ENCODE results near the gene BCL2L14. TPM values are rescaled to one million over a fixed set of nuclear protein-coding genes. Genes with fewer than 3 reads are reported as not detected.

Gene BCL2L14
- total RNA-seq, 1 experiment from 2014 or later: 0.90 TPM

DNA sequence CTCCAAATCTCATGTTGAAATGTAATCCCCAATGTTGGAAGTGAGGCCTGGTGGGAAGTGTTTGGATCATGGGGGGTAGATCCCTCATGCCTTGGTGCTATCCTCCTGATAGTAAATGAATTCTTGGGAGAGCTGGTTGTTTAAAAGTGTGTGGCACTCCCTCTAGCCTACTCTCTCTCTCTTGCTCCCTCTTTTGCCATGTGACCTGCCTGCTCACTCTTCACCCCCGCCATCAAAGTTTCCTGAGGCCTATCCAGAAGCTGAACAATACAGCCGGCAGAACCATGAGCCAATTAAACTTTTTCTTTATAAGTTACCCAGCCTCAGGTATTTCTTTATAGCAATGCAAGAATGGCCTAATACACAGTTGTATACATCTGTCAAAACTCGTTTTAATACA is 62.5 kb downstream of the BCL2L14 start:
- Mint-ChIP-seq H3K36me3 (peaks cover 43% of the 10 kb centered on the region), H3K4me3 (no peak overlapping the region), H3K9me3 (no peaks in the 10 kb centered on the region), H3K4me1 (0 out of 2 replicates have a peak, but pooled peaks cover 3% of the 10 kb centered on the region), H3K27ac (no peak overlapping the region), H3K27me3 (ENCODE audit: low read depth) (no peaks in the 10 kb centered on the region)
- DNase-seq (ENCODE audit: low spot score) (no peak), ATAC-seq (peak; percentile 63)
- TF ChIP-seq, protein P1, sequence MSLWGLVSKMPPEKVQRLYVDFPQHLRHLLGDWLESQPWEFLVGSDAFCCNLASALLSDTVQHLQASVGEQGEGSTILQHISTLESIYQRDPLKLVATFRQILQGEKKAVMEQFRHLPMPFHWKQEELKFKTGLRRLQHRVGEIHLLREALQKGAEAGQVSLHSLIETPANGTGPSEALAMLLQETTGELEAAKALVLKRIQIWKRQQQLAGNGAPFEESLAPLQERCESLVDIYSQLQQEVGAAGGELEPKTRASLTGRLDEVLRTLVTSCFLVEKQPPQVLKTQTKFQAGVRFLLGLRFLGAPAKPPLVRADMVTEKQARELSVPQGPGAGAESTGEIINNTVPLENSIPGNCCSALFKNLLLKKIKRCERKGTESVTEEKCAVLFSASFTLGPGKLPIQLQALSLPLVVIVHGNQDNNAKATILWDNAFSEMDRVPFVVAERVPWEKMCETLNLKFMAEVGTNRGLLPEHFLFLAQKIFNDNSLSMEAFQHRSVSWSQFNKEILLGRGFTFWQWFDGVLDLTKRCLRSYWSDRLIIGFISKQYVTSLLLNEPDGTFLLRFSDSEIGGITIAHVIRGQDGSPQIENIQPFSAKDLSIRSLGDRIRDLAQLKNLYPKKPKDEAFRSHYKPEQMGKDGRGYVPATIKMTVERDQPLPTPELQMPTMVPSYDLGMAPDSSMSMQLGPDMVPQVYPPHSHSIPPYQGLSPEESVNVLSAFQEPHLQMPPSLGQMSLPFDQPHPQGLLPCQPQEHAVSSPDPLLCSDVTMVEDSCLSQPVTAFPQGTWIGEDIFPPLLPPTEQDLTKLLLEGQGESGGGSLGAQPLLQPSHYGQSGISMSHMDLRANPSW (CRISPR knock-in tag; conservative IDR thresholded peaks at IDR 0.05; ENCODE audit: low read depth): no peak
- no peak for TF ChIP-seq ZBTB21 (CRISPR knock-in tag; IDR thresholded peaks at IDR 0.05; ENCODE audit: borderline replicate concordance)
- TF ChIP-seq, protein P2, sequence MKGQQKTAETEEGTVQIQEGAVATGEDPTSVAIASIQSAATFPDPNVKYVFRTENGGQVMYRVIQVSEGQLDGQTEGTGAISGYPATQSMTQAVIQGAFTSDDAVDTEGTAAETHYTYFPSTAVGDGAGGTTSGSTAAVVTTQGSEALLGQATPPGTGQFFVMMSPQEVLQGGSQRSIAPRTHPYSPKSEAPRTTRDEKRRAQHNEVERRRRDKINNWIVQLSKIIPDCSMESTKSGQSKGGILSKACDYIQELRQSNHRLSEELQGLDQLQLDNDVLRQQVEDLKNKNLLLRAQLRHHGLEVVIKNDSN (CRISPR knock-in tag; IDR thresholded peaks at IDR 0.05): peak; percentile 61
- TF ChIP-seq, protein P3, sequence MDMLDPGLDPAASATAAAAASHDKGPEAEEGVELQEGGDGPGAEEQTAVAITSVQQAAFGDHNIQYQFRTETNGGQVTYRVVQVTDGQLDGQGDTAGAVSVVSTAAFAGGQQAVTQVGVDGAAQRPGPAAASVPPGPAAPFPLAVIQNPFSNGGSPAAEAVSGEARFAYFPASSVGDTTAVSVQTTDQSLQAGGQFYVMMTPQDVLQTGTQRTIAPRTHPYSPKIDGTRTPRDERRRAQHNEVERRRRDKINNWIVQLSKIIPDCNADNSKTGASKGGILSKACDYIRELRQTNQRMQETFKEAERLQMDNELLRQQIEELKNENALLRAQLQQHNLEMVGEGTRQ (CRISPR knock-in tag; IDR thresholded peaks at IDR 0.05): peak; percentile 79
- CTCF ChIA-PET: interaction anchor here (1.0 kb wide), 2 partner anchors 97 to 100 kb away, joined by 3 to 5 read pairs; no protein-coding TSS in a partner anchor
- POLR2A ChIA-PET: interaction anchor here (0.6 kb wide), 1 partner anchor 376 kb away, joined by 3 read pairs; no protein-coding TSS in a partner anchor

DNA sequence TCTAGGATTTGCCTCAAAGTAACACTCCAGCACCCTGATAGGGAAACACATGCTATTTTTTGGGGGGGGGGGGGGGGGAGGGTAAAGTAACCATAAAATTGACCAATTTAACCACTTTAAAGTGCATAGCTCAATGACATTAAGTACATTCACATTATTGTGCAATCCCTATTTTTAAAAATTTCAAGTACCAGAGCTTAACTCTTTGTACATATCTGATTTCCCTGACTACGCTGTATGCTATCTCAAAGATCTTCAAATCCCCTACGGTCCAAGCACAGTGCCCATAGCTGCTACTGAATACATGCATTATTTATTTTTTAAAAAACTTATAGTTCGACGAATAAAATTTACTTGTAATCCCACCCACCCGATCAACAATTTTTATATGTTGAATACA is 63.0 kb downstream of the BCL2L14 start:
- TF ChIP-seq, protein P4, sequence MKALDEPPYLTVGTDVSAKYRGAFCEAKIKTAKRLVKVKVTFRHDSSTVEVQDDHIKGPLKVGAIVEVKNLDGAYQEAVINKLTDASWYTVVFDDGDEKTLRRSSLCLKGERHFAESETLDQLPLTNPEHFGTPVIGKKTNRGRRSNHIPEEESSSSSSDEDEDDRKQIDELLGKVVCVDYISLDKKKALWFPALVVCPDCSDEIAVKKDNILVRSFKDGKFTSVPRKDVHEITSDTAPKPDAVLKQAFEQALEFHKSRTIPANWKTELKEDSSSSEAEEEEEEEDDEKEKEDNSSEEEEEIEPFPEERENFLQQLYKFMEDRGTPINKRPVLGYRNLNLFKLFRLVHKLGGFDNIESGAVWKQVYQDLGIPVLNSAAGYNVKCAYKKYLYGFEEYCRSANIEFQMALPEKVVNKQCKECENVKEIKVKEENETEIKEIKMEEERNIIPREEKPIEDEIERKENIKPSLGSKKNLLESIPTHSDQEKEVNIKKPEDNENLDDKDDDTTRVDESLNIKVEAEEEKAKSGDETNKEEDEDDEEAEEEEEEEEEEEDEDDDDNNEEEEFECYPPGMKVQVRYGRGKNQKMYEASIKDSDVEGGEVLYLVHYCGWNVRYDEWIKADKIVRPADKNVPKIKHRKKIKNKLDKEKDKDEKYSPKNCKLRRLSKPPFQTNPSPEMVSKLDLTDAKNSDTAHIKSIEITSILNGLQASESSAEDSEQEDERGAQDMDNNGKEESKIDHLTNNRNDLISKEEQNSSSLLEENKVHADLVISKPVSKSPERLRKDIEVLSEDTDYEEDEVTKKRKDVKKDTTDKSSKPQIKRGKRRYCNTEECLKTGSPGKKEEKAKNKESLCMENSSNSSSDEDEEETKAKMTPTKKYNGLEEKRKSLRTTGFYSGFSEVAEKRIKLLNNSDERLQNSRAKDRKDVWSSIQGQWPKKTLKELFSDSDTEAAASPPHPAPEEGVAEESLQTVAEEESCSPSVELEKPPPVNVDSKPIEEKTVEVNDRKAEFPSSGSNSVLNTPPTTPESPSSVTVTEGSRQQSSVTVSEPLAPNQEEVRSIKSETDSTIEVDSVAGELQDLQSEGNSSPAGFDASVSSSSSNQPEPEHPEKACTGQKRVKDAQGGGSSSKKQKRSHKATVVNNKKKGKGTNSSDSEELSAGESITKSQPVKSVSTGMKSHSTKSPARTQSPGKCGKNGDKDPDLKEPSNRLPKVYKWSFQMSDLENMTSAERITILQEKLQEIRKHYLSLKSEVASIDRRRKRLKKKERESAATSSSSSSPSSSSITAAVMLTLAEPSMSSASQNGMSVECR (CRISPR knock-in tag; IDR thresholded peaks at IDR 0.05; ENCODE audit: borderline replicate concordance): no peak
- TF ChIP-seq MYBL2 (CRISPR knock-in tag; IDR thresholded peaks at IDR 0.05): no peak
- TF ChIP-seq CREB1 (CRISPR knock-in tag; IDR thresholded peaks at IDR 0.05): no peak
- TF ChIP-seq, protein P5, sequence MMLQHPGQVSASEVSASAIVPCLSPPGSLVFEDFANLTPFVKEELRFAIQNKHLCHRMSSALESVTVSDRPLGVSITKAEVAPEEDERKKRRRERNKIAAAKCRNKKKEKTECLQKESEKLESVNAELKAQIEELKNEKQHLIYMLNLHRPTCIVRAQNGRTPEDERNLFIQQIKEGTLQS (CRISPR knock-in tag; conservative IDR thresholded peaks at IDR 0.05): no peak
- no peak for TF ChIP-seq OVOL2 (CRISPR knock-in tag; IDR thresholded peaks at IDR 0.05; ENCODE audit: borderline replicate concordance)
- TF ChIP-seq SMAD3 (CRISPR knock-in tag; IDR thresholded peaks at IDR 0.05; ENCODE audit: borderline replicate concordance): no peak
- TF ChIP-seq, protein P6, sequence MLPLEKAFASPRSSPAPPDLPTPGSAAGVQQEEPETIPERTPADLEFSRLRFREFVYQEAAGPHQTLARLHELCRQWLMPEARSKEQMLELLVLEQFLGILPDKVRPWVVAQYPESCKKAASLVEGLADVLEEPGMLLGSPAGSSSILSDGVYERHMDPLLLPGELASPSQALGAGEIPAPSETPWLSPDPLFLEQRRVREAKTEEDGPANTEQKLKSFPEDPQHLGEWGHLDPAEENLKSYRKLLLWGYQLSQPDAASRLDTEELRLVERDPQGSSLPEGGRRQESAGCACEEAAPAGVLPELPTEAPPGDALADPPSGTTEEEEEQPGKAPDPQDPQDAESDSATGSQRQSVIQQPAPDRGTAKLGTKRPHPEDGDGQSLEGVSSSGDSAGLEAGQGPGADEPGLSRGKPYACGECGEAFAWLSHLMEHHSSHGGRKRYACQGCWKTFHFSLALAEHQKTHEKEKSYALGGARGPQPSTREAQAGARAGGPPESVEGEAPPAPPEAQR (CRISPR knock-in tag; IDR thresholded peaks at IDR 0.05): no peak
- TF ChIP-seq ZNF121 (CRISPR knock-in tag; IDR thresholded peaks at IDR 0.05): no peak
- no peak for TF ChIP-seq ETV6 (CRISPR knock-in tag; IDR thresholded peaks at IDR 0.05)
- no peak for TF ChIP-seq GRHL2 (CRISPR knock-in tag; IDR thresholded peaks at IDR 0.05; ENCODE audit: insufficient replicate concordance, severe bottlenecking)
- TF ChIP-seq, protein P7, sequence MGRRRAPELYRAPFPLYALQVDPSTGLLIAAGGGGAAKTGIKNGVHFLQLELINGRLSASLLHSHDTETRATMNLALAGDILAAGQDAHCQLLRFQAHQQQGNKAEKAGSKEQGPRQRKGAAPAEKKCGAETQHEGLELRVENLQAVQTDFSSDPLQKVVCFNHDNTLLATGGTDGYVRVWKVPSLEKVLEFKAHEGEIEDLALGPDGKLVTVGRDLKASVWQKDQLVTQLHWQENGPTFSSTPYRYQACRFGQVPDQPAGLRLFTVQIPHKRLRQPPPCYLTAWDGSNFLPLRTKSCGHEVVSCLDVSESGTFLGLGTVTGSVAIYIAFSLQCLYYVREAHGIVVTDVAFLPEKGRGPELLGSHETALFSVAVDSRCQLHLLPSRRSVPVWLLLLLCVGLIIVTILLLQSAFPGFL (CRISPR knock-in tag; IDR thresholded peaks at IDR 0.05; ENCODE audit: borderline replicate concordance): no peak
- TF ChIP-seq, protein P8, sequence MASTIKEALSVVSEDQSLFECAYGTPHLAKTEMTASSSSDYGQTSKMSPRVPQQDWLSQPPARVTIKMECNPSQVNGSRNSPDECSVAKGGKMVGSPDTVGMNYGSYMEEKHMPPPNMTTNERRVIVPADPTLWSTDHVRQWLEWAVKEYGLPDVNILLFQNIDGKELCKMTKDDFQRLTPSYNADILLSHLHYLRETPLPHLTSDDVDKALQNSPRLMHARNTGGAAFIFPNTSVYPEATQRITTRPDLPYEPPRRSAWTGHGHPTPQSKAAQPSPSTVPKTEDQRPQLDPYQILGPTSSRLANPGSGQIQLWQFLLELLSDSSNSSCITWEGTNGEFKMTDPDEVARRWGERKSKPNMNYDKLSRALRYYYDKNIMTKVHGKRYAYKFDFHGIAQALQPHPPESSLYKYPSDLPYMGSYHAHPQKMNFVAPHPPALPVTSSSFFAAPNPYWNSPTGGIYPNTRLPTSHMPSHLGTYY (CRISPR knock-in tag; IDR thresholded peaks at IDR 0.05): no peak
- TF ChIP-seq ATF1 (CRISPR knock-in tag; IDR thresholded peaks at IDR 0.05): no peak
- no peak for TF ChIP-seq NR1H2 (CRISPR knock-in tag; IDR thresholded peaks at IDR 0.05)
- TF ChIP-seq PRRX2 (CRISPR knock-in tag; IDR thresholded peaks at IDR 0.05): no peak
- TF ChIP-seq NFE2L1 (CRISPR knock-in tag; IDR thresholded peaks at IDR 0.05): no peak
- ChIA-PET POLR2A (interaction anchor here (0.6 kb wide), 1 partner anchor 376 kb away, joined by 3 read pairs; no protein-coding TSS in a partner anchor), CTCF (interaction anchor here (1.0 kb wide), 2 partner anchors 98 to 100 kb away, joined by 3 to 5 read pairs; no protein-coding TSS in a partner anchor)
- Mint-ChIP-seq H3K4me3 (no peak overlapping the region), H3K4me1 (0 out of 2 replicates have a peak, but pooled peaks cover 3% of the 10 kb centered on the region), H3K27ac (no peak overlapping the region), H3K9me3 (no peaks in the 10 kb centered on the region), H3K27me3 (ENCODE audit: low read depth) (no peaks in the 10 kb centered on the region), H3K36me3 (peaks cover 45% of the 10 kb centered on the region)
- DNase-seq (ENCODE audit: low spot score) (no peak), ATAC-seq (no peak)

Data from WTC11 (cell line).